GM06990 (cell line): ENCODE data around the gene CST6.

ENCODE experiments used
- DNase-seq: peaks from one replicate; pipeline ENCODE4 v3.0.0-alpha.2; 2011; ENCODE audit not compliant: insufficient read length; ENCODE audit errors: extremely low read depth
- H3K27me3 ChIP-seq: replicated peaks from 2 replicates; pipeline ENCODE4 v1.6.0; 2011; ENCODE audit warnings: low read length; ENCODE audit not compliant: control insufficient read depth, insufficient read depth
- H3K36me3 ChIP-seq: 2 replicates; pipeline ENCODE4 v1.5.1; 2011; ENCODE audit warnings: low read length; ENCODE audit not compliant: control insufficient read depth, insufficient read depth
- H3K4me3 ChIP-seq: replicated peaks from 2 replicates; pipeline ENCODE4 v1.5.1; 2011; ENCODE audit warnings: low read depth, mild to moderate bottlenecking, control low read depth, low read length
- CTCF ChIP-seq: IDR thresholded peaks from 2 replicates; pipeline ENCODE4 v1.5.1; 2011; ENCODE audit warnings: low read length, control low read depth, mild to moderate bottlenecking, inconsistent platforms; ENCODE audit not compliant: insufficient read depth, poor library complexity, severe bottlenecking

The CST6 gene

DNA sequence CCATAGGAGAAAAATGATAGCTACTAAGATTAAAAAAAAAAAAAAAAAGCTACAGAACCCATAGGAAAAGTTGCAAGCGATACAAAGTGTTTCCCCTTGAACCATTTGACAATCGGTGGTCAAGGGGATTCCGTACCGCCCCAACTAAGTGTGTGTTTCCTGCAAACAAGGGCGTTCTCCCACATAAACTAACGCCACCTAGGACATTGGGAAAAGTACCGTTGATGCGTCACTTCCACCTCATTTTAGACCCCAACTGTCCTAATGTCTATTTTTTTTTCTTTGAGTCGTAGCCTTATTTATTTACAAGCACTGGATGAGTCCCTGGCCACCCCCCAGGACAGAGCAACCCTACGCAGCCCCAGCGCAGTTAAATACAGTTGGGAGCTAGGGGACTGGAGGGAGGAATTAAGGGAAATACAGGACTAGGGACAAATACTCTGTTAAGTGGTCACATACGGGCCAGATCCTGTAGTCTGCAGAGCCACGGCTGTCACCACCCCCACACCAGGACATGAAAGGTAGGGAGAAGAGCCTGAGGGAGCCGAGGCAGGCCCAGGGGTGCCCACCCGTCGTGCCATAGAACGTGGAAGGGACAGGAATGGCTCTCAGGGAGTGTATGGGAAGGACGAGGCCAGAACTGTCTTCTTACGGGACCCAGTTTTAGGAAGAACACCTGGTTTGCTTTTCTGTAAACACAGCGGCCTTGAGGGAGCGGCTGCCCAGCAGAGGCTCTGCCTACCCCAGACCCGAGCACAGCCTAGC lies 28.8 kb upstream of the CST6 start:
- Histone ChIP-seq H3K27me3 (no peaks in the 10 kb centered on the region), H3K4me3 (no peak overlapping the region), H3K36me3 (peaks cover 11% of the 10 kb centered on the region)
- no peak for TF ChIP-seq CTCF
- DNase-seq, result no peak

DNA sequence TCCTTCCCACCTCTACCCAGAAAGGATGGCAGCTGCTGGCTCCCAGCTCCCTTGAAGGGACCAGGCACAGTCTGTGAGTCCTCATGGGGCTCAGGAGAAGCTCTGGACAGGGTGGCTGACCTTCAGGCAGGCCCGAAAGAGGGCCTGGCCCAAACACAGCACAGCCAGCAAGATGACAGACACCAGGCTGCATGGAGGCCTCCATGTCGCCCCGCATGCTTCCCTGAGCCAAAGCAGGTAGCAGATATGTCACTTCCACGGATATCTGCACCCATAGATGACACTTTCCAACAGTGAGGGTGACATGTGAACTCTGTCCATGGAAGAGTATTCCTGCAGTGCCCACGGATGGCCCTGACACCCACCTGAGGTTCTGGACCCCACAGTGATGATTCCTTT lies 28.2 kb upstream of the CST6 start:
- peaks cover 7% of the 10 kb centered on the region; the same call in 1 of the 2 replicates for H3K36me3 ChIP-seq
- no peak overlapping the region for H3K4me3 ChIP-seq
- H3K27me3 ChIP-seq, result no peaks in the 10 kb centered on the region
- no peak for TF ChIP-seq CTCF
- no peak for DNase-seq

GRCh38 chr11:65987336-65987735 lies 24.5 kb upstream of the CST6 start:
- Histone ChIP-seq H3K27me3 (no peaks in the 10 kb centered on the region), H3K4me3 (no peak overlapping the region), H3K36me3 (no peaks in the 10 kb centered on the region; the same call in 1 of the 2 replicates)
- TF ChIP-seq CTCF, result no peak
- DNase-seq, result no peak

GRCh38 chr11:65988791-65989592 lies 22.8 kb upstream of the CST6 start:
- TF ChIP-seq CTCF, result peak; percentile 94
- no peak overlapping the region for H3K4me3 ChIP-seq
- no peaks in the 10 kb centered on the region for H3K27me3 ChIP-seq
- no peaks in the 10 kb centered on the region; the same call in 1 of the 2 replicates for H3K36me3 ChIP-seq
- peak; percentile 72 for DNase-seq

DNA sequence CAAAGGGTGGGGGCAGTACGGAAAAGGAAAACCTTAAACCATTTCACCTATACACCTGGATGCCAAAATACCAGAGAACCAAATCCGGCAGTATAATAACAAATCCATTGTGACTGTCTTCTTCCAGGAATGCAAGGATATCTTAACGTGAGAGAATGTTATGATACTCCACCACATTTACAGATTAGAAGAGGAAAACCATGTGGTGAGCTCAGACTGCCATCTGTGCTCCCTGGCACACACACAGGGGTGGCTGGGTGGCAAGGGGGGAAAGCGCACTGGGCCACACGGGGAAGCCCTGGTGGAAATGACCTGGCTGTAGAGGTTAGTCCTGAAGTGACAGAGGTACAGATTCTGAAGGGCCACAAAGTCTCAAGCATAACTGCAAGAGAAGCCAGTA lies 19.8 kb upstream of the CST6 start:
- no peaks in the 10 kb centered on the region; the same call in 1 of the 2 replicates for H3K36me3 ChIP-seq
- TF ChIP-seq CTCF, result no peak
- DNase-seq, result no peak

More for the DNA sequence above, 19.8 kb upstream of the CST6 start:
- Histone ChIP-seq H3K27me3 (no peaks in the 10 kb centered on the region), H3K4me3 (no peak overlapping the region)
